ENCODE data around the gene WASF2.

Gene WASF2

DNA sequence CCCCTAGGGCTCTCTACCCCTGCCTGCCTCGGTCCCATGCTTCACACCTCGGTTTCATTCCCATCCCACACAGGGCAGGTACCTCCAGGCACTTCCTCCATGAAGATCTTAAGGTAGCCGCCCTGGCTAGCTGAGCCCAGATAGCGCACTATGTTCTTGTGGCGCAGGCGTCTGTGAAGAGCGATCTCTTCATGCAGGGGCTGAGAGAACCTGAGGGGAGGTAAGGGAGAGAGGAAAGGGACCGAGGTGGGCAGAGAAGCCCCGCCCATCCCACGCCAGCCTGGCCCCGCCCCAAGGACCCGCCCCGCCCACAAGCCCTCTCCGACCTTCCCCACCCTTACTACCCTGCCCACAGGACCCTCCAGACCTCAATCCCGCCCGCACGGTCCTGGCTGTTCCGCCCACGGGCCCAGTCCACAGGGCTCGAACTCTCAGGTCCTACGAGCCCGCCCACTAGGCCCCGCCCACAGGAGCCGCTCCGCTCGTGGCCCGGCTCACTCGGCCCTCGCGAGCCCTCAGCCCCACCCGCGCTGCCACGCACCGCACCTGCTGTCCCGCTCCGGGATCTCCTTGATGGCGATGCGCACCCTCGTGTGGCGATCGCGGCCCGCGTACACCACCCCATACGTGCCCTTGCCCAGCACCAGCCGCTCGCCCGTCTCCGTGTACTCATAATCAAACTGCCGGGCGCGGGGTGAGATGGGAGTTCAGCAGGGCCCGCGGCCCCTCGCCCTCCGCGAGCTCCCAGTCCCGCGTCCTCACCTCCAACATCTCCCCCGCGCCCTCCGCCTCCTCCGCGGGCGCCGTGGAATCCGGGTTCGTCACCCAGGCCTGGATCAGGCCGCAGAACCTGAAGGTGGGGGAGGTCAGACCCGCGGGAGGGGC is 129.6 kb downstream of the WASF2 start:
- Histone ChIP-seq H3K9ac (no peak overlapping the region), H3K4me3 (ENCODE audit: low read depth, low read length) (no peak overlapping the region), H3K27ac (no peak overlapping the region), H3K4me1 (peaks cover 3% of the 10 kb centered on the region), H3K79me2 (no peaks in the 10 kb centered on the region), H3K36me3 (ENCODE audit: control insufficient read depth, insufficient read depth, low read length) (no peaks in the 10 kb centered on the region), H3K27me3 (ENCODE audit: control insufficient read depth, insufficient read depth, low read length) (no peaks in the 10 kb centered on the region), H2AFZ (no peak overlapping the region), H3K4me2 (ENCODE audit: low read length) (no peak overlapping the region), H3K9me3 (ENCODE audit: control insufficient read depth, low read length) (no peaks in the 10 kb centered on the region)
- TF ChIP-seq, protein P1, sequence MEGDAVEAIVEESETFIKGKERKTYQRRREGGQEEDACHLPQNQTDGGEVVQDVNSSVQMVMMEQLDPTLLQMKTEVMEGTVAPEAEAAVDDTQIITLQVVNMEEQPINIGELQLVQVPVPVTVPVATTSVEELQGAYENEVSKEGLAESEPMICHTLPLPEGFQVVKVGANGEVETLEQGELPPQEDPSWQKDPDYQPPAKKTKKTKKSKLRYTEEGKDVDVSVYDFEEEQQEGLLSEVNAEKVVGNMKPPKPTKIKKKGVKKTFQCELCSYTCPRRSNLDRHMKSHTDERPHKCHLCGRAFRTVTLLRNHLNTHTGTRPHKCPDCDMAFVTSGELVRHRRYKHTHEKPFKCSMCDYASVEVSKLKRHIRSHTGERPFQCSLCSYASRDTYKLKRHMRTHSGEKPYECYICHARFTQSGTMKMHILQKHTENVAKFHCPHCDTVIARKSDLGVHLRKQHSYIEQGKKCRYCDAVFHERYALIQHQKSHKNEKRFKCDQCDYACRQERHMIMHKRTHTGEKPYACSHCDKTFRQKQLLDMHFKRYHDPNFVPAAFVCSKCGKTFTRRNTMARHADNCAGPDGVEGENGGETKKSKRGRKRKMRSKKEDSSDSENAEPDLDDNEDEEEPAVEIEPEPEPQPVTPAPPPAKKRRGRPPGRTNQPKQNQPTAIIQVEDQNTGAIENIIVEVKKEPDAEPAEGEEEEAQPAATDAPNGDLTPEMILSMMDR (IDR thresholded peaks at IDR 0.05), result no peak

GRCh38 chr1:27359822-27360158 is 130.2 kb downstream of the WASF2 start:
- Histone ChIP-seq H3K4me1 (no peaks in the 10 kb centered on the region), H3K27me3 (ENCODE audit: control insufficient read depth, insufficient read depth, low read length) (no peaks in the 10 kb centered on the region), H3K9ac (no peak overlapping the region), H3K79me2 (no peaks in the 10 kb centered on the region), H3K4me2 (ENCODE audit: low read length) (no peak overlapping the region), H3K4me3 (ENCODE audit: low read depth, low read length) (no peak overlapping the region), H3K36me3 (ENCODE audit: control insufficient read depth, insufficient read depth, low read length) (no peaks in the 10 kb centered on the region), H3K27ac (no peak overlapping the region), H3K9me3 (ENCODE audit: control insufficient read depth, low read length) (no peaks in the 10 kb centered on the region), H2AFZ (no peak overlapping the region)
- TF ChIP-seq, protein P1 (IDR thresholded peaks at IDR 0.05), result no peak

GRCh38 chr1:27358928-27359313 is 131.0 kb downstream of the WASF2 start:
- Histone ChIP-seq H3K4me1 (no peaks in the 10 kb centered on the region), H3K4me3 (ENCODE audit: low read depth, low read length) (no peak overlapping the region), H3K9me3 (ENCODE audit: control insufficient read depth, low read length) (no peaks in the 10 kb centered on the region), H3K27me3 (ENCODE audit: control insufficient read depth, insufficient read depth, low read length) (no peaks in the 10 kb centered on the region), H3K9ac (no peak overlapping the region), H3K27ac (no peak overlapping the region), H3K4me2 (ENCODE audit: low read length) (no peak overlapping the region), H3K79me2 (no peaks in the 10 kb centered on the region), H2AFZ (no peak overlapping the region), H3K36me3 (ENCODE audit: control insufficient read depth, insufficient read depth, low read length) (no peaks in the 10 kb centered on the region)
- TF ChIP-seq, protein P1 (IDR thresholded peaks at IDR 0.05), result no peak

DNA sequence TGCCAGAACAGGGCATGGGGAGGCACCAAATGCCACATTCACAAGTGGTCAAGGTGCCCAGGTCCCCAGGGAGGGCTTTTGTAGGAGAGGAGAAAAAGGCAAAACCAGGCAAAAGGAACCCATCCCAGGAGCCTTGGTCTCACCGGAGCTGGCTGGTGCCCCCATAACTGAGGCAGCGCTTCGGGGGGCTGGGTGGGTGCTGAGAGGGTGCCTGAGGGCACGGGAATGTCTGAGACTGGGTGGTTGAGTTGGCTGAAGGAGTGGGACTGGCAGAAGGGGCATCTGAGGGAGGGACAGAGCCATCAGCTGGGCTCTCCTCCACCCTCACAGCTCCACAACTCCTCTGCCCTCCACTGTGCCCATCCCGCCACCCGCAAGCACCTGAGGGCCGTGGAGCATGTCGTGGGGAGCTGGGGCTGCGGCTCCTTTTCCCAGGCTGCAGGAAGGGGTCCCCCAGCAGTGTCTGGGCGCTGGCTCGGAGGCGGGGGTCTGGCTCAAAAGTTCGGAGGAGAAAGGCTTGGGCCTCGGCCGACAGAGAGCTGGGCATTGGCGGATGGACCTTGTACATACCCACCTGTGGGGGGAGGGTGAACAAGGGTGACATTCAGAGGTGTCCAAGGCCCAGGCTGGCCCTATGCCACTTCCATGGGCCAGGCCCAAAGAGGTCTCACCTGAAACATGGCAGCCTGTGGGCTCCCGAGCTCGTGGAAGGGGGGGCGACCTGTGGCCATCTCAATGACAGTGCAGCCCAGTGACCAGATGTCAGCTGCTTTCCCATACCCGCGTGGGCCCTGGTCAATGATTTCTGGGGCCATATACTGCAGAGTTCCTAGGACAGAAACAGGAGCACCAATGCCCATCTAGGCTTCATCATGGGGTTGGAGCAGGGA is 131.7 kb downstream of the WASF2 start:
- no peak overlapping the region for H2AFZ ChIP-seq
- H3K27me3 ChIP-seq (ENCODE audit: control insufficient read depth, insufficient read depth, low read length), result no peaks in the 10 kb centered on the region
- no peak overlapping the region for H3K27ac ChIP-seq
- H3K9ac ChIP-seq, result no peak overlapping the region
- TF ChIP-seq, protein P1 (IDR thresholded peaks at IDR 0.05), result no peak
- no peaks in the 10 kb centered on the region for H3K4me1 ChIP-seq
- no peaks in the 10 kb centered on the region for H3K79me2 ChIP-seq
- H3K9me3 ChIP-seq (ENCODE audit: control insufficient read depth, low read length), result no peaks in the 10 kb centered on the region
- no peaks in the 10 kb centered on the region for H3K36me3 ChIP-seq (ENCODE audit: control insufficient read depth, insufficient read depth, low read length)
- no peak overlapping the region for H3K4me2 ChIP-seq (ENCODE audit: low read length)
- no peak overlapping the region for H3K4me3 ChIP-seq (ENCODE audit: low read depth, low read length)

Measured in parathyroid adenoma (tissue), 2 donors.